Neural progenitor cell (in vitro differentiated cells): Measurements from ENCODE around the gene GNB1. TPM values are rescaled to one million over a fixed set of nuclear protein-coding genes. Genes with fewer than 3 reads are reported as not detected.
A peak's percentile ranks its signal among the peaks of the same experiment; 100 is the strongest.

Experiments
- DNase-seq: peaks from one replicate; pipeline ENCODE4 v3.0.0-alpha.2; 2016; ENCODE audit warnings: low spot score
- H2AFZ ChIP-seq: fragments of 200-600 bp; sonication (generic); replicated peaks from 2 replicates; pipeline ENCODE4 v1.6.1; 2016; ENCODE audit warnings: antibody characterized with exemption
- H3F3A ChIP-seq: fragments of 200-600 bp; sonication (generic); 2 replicates; pipeline ENCODE4 v1.6.1; 2016; ENCODE audit warnings: antibody characterized with exemption, low read depth
- H3K27ac ChIP-seq: fragments of 200-600 bp; sonication (generic); 2 replicates; pipeline ENCODE4 v1.5.1; 2016; ENCODE audit warnings: mild to moderate bottlenecking
- H3K27me3 ChIP-seq: fragments of 200-600 bp; sonication (generic); 2 replicates; pipeline ENCODE4 v1.6.1; 2016; ENCODE audit warnings: mild to moderate bottlenecking, moderate library complexity
- H3K36me3 ChIP-seq: fragments of 200-600 bp; sonication (generic); 2 replicates; pipeline ENCODE4 v1.5.1; 2016
- H3K4me1 ChIP-seq: fragments of 200-600 bp; sonication (generic); 2 replicates; pipeline ENCODE4 v1.6.1; 2016; ENCODE audit warnings: mixed run types
- H3K4me2 ChIP-seq: fragments of 200-600 bp; sonication (generic); 2 replicates; pipeline ENCODE4 v1.6.1; 2016
- H3K4me3 ChIP-seq: fragments of 200-600 bp; sonication (generic); 2 replicates; pipeline ENCODE4 v1.5.1; 2016
- H3K79me2 ChIP-seq: fragments of 200-600 bp; sonication (generic); 2 replicates; pipeline ENCODE4 v1.6.1; 2016; ENCODE audit warnings: low read depth
- H3K9ac ChIP-seq: fragments of 200-600 bp; sonication (generic); 2 replicates; pipeline ENCODE4 v1.6.1; 2016
- H3K9me3 ChIP-seq: fragments of 200-600 bp; sonication (generic); 2 replicates; pipeline ENCODE4 v1.5.1; 2016; ENCODE audit warnings: low read depth
- H4K20me1 ChIP-seq: fragments of 200-600 bp; sonication (generic); 2 replicates; pipeline ENCODE4 v1.6.1; 2016; ENCODE audit warnings: low read depth
- H3K27ac Mint-ChIP-seq: 3 replicates; pipeline ENCODE4 v1.8.0; 2021; ENCODE audit warnings: mixed read lengths
- H3K27me3 Mint-ChIP-seq: 2 replicates; pipeline ENCODE4 v1.8.0; 2022; ENCODE audit warnings: low read depth, mild to moderate bottlenecking, inconsistent platforms, moderate library complexity, mixed read lengths; ENCODE audit not compliant: insufficient read depth
- H3K36me3 Mint-ChIP-seq: 3 replicates; pipeline ENCODE4 v1.8.0; 2021; ENCODE audit warnings: mixed read lengths
- H3K4me1 Mint-ChIP-seq: 3 replicates; pipeline ENCODE4 v1.8.0; 2021; ENCODE audit warnings: mixed read lengths
- H3K4me3 Mint-ChIP-seq: 3 replicates; pipeline ENCODE4 v1.8.0; 2021; ENCODE audit warnings: mild to moderate bottlenecking, moderate library complexity, mixed read lengths
- H3K9me3 Mint-ChIP-seq: 3 replicates; pipeline ENCODE4 v1.8.0; 2020; ENCODE audit warnings: mixed read lengths
- EZH2 ChIP-seq: fragments of 200-600 bp; sonication (generic); IDR thresholded peaks from 2 replicates; pipeline ENCODE4 v1.6.1; 2017; ENCODE audit warnings: antibody characterized with exemption, mild to moderate bottlenecking, moderate library complexity
- EZH2phosphoT487 ChIP-seq: fragments of 200-600 bp; sonication (generic); IDR thresholded peaks from 2 replicates; pipeline ENCODE4 v1.6.1; 2017; ENCODE audit warnings: antibody characterized with exemption
- total RNA-seq: library from RNA; depleted of rRNA; stranded (reverse); fragments of >200 nt; gene quantifications from 2 replicates; pipeline ENCODE4 v1.2.3, GENCODE V29; 2015; ENCODE audit warnings: low replicate concordance
- TF ChIP-seq, protein P1 (sequence below): fragments of 200-600 bp; sonication (generic); IDR thresholded peaks from 2 replicates; pipeline ENCODE4 v1.5.1; 2017; ENCODE audit warnings: antibody characterized with exemption, mild to moderate bottlenecking

GNB1 gene
- total RNA-seq, 1 donor from 2014 or later, result 175 TPM

DNA sequence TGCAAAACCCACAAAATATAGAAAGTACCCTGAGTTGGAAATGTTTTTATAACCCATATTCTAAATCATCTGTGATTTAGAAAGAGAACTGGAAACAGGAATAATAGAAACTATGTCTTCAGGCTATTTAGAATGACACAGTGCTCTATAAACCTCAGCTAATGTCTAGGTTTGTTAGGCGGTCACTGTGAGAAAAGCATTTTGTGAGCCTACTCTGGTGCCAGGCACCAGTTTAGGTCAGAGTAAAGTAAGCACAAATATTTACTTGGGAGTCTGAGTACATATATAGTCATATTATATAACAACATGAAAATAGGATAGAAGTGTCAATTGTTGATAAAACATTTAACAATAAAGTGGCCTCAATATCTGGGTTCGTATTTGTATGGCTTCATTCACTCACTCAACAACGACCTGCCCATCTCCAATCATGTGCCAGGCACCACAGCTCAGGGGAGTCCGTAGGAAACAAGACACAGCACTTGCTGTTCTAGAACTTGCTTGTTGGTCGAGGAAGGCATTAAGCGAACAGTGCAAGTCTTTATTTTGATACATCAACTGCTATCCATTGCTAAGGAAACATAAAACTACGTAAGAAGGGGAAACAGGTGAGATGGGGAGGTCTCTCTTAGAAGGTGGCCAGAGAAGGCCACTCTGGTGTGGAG lies 37.2 kb downstream of the GNB1 start:
- no peak overlapping the region for H3K4me3 ChIP-seq
- no peak overlapping the region for H3K9ac ChIP-seq
- H3K9me3 Mint-ChIP-seq, result no peaks in the 10 kb centered on the region
- peak overlapping the region; percentile 23 for H3K4me3 Mint-ChIP-seq
- no peak for DNase-seq
- peaks cover 100% of the 10 kb centered on the region for H4K20me1 ChIP-seq
- H3F3A ChIP-seq, result peaks cover 32% of the 10 kb centered on the region
- H3K27me3 ChIP-seq, result no peaks in the 10 kb centered on the region
- peaks cover 19% of the 10 kb centered on the region for H3K36me3 Mint-ChIP-seq
- TF ChIP-seq, protein P1, sequence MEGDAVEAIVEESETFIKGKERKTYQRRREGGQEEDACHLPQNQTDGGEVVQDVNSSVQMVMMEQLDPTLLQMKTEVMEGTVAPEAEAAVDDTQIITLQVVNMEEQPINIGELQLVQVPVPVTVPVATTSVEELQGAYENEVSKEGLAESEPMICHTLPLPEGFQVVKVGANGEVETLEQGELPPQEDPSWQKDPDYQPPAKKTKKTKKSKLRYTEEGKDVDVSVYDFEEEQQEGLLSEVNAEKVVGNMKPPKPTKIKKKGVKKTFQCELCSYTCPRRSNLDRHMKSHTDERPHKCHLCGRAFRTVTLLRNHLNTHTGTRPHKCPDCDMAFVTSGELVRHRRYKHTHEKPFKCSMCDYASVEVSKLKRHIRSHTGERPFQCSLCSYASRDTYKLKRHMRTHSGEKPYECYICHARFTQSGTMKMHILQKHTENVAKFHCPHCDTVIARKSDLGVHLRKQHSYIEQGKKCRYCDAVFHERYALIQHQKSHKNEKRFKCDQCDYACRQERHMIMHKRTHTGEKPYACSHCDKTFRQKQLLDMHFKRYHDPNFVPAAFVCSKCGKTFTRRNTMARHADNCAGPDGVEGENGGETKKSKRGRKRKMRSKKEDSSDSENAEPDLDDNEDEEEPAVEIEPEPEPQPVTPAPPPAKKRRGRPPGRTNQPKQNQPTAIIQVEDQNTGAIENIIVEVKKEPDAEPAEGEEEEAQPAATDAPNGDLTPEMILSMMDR, result no peak
- TF ChIP-seq EZH2, result no peak
- no peak for TF ChIP-seq EZH2phosphoT487
- no peak overlapping the region for H3K27ac ChIP-seq
- no peaks in the 10 kb centered on the region for H3K9me3 ChIP-seq
- peaks cover 100% of the 10 kb centered on the region for H3K79me2 ChIP-seq
- H2AFZ ChIP-seq, result no peak overlapping the region
- H3K27ac Mint-ChIP-seq, result peak overlapping the region; percentile 1
- peaks cover 32% of the 10 kb centered on the region for H3K4me1 Mint-ChIP-seq
- no peaks in the 10 kb centered on the region for H3K36me3 ChIP-seq
- H3K4me2 ChIP-seq, result no peak overlapping the region
- H3K4me1 ChIP-seq, result peaks cover 19% of the 10 kb centered on the region
- peaks cover 2% of the 10 kb centered on the region for H3K27me3 Mint-ChIP-seq

DNA sequence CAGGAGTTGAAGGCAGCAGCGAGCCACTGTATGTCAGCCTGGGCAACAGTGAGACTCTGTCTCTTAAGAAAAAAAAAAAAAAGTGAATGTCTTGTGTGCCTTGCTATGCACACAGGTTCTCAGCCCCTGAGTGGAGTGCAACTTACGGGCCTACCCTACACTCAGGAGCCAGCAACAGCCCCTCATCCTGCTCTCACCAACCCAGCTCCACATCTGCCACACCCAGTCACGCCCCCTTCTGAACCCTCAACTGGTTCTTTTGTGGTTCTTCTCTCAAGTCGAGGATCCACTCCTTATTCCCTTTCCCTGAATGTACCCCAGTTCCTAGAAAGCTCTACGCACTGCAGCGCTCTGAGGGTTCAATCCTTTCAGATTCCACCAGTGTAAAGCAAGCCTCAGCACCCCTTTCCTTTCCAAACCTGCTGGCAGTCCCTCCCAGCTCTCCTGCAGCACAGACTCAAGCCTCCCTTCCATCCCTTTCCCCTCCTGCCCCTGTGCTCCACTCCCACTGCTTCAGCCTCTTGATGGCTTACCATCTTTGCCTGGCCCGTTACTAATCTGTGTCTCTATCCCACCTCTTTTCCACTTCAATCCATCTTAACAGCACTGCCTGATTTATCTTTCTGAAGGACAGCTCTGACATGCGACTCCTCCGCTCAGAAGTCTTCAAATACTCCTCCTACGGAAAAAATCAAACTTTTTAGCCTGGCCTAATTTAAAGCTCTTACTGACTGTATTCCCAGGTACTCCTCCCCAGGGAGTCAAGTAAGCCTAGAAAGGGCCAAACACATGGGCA lies 38.1 kb downstream of the GNB1 start:
- no peak overlapping the region for H2AFZ ChIP-seq
- H3F3A ChIP-seq, result peaks cover 37% of the 10 kb centered on the region
- H3K36me3 Mint-ChIP-seq, result peaks cover 20% of the 10 kb centered on the region
- no peak overlapping the region for H3K4me3 ChIP-seq
- H3K9ac ChIP-seq, result no peak overlapping the region
- no peak overlapping the region for H3K27ac ChIP-seq
- H3K4me3 Mint-ChIP-seq, result no peak overlapping the region
- no peak overlapping the region for H3K4me2 ChIP-seq
- no peak for DNase-seq
- H3K4me1 Mint-ChIP-seq, result peaks cover 29% of the 10 kb centered on the region
- no peaks in the 10 kb centered on the region for H3K27me3 ChIP-seq
- H3K27me3 Mint-ChIP-seq, result peaks cover 2% of the 10 kb centered on the region
- peaks cover 100% of the 10 kb centered on the region for H4K20me1 ChIP-seq
- no peaks in the 10 kb centered on the region for H3K36me3 ChIP-seq
- peak overlapping the region; percentile 2 for H3K27ac Mint-ChIP-seq
- no peaks in the 10 kb centered on the region for H3K9me3 Mint-ChIP-seq
- TF ChIP-seq EZH2phosphoT487, result no peak
- TF ChIP-seq, protein P1, result no peak
- TF ChIP-seq EZH2, result no peak
- H3K4me1 ChIP-seq, result peaks cover 16% of the 10 kb centered on the region
- H3K9me3 ChIP-seq, result no peaks in the 10 kb centered on the region
- H3K79me2 ChIP-seq, result peaks cover 100% of the 10 kb centered on the region

DNA sequence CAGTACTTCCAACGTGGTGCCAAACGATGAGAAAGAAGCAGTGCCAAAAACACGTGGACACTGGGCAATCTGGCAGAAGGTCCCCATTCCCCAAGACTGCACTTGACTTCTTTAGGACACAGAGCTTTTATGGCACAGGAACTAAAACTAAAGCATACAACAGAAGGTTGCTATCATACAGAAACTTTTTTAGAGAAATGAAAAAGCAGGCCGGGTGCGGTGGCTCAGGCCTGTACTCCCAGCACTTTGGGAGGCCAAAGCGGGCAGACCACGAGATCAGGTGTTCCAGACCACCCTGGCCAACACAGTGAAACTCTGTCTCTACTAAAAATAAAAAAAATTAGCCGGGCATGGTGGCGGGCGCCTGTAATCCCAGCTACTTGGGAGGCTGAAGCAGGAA lies 43.0 kb downstream of the GNB1 start:
- peak overlapping the region; percentile 53 for H3K27ac Mint-ChIP-seq
- peaks cover 6% of the 10 kb centered on the region for H3K4me1 ChIP-seq
- no peaks in the 10 kb centered on the region for H3K9me3 Mint-ChIP-seq
- no peak overlapping the region for H3K9ac ChIP-seq
- H3K4me3 ChIP-seq, result no peak overlapping the region
- H3K9me3 ChIP-seq, result no peaks in the 10 kb centered on the region
- peaks cover 100% of the 10 kb centered on the region for H4K20me1 ChIP-seq
- no peaks in the 10 kb centered on the region for H3K27me3 Mint-ChIP-seq
- H3K4me3 Mint-ChIP-seq, result no peak overlapping the region
- H3K27ac ChIP-seq, result no peak overlapping the region
- peaks cover 26% of the 10 kb centered on the region for H3K36me3 Mint-ChIP-seq
- TF ChIP-seq EZH2phosphoT487 (no peak), EZH2 (no peak)
- TF ChIP-seq, protein P1, result no peak
- H3F3A ChIP-seq, result peaks cover 26% of the 10 kb centered on the region
- peaks cover 44% of the 10 kb centered on the region for H3K4me1 Mint-ChIP-seq
- peaks cover 100% of the 10 kb centered on the region for H3K79me2 ChIP-seq
- H2AFZ ChIP-seq, result no peak overlapping the region
- H3K36me3 ChIP-seq, result no peaks in the 10 kb centered on the region
- no peak overlapping the region for H3K4me2 ChIP-seq
- no peak for DNase-seq
- no peaks in the 10 kb centered on the region for H3K27me3 ChIP-seq
